Measurements from ENCODE around the gene KRTAP2-1.
"Not testable (repeated sequence)": the region's sequence is repeated elsewhere in the genome, so short reads cannot be mapped to it uniquely, and the experiment has no call there.

The KRTAP2-1 gene

DNA sequence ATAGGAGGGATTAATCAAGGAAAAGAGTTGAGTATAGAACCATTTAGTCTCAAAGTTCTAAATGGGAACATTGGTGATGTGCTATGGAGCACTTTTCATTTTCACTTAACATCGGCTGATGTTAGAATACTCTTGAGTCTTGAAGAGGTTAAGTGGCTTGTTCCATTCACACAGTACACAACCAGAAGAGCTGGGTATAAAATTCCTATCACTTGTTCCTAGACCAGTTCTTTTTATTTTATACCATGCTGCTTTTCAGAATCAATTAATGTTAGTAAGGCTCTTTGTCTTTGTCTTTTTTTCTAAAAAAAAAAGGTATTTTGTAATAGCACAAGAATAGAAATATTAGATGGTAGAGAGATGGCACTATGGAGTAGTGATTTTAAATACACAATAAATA is 4.2 kb downstream of the KRTAP2-1 start:
- TF ChIP-seq EZH2phosphoT487 (IDR thresholded peaks at IDR 0.05; ENCODE audit: low read length) (no peak), EZH2 (optimal IDR thresholded peaks at IDR 0.05; ENCODE audit: low read depth, low read length) (no peak)
- TF ChIP-seq, protein P1, sequence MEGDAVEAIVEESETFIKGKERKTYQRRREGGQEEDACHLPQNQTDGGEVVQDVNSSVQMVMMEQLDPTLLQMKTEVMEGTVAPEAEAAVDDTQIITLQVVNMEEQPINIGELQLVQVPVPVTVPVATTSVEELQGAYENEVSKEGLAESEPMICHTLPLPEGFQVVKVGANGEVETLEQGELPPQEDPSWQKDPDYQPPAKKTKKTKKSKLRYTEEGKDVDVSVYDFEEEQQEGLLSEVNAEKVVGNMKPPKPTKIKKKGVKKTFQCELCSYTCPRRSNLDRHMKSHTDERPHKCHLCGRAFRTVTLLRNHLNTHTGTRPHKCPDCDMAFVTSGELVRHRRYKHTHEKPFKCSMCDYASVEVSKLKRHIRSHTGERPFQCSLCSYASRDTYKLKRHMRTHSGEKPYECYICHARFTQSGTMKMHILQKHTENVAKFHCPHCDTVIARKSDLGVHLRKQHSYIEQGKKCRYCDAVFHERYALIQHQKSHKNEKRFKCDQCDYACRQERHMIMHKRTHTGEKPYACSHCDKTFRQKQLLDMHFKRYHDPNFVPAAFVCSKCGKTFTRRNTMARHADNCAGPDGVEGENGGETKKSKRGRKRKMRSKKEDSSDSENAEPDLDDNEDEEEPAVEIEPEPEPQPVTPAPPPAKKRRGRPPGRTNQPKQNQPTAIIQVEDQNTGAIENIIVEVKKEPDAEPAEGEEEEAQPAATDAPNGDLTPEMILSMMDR (IDR thresholded peaks at IDR 0.05; ENCODE audit: low read length), result no peak
- Histone ChIP-seq H3K27ac (ENCODE audit: low read length) (no peak overlapping the region), H3K4me1 (ENCODE audit: low read length) (no peaks in the 10 kb centered on the region), H2AFZ (ENCODE audit: low read length) (no peak overlapping the region), H3F3A (ENCODE audit: insufficient read depth, low read length) (no peaks in the 10 kb centered on the region), H3K9me3 (replicated peaks; ENCODE audit: insufficient read depth, low read length) (no peaks in the 10 kb centered on the region), H3K9ac (ENCODE audit: low read length) (no peak overlapping the region), H3K27me3 (replicated peaks; ENCODE audit: insufficient read depth, low read length) (no peaks in the 10 kb centered on the region), H4K20me1 (ENCODE audit: insufficient read depth, low read length) (no peaks in the 10 kb centered on the region), H3K36me3 (replicated peaks; ENCODE audit: insufficient read depth, low read length) (no peaks in the 10 kb centered on the region), H3K79me2 (ENCODE audit: low read length) (no peaks in the 10 kb centered on the region), H3K9me2 (replicated peaks; ENCODE audit: insufficient read depth, low read length) (no peaks in the 10 kb centered on the region), H3K4me2 (ENCODE audit: low read depth, low read length) (no peak overlapping the region), H3K4me3 (ENCODE audit: low read length) (no peak overlapping the region)
- DNase-seq, result no peak

DNA sequence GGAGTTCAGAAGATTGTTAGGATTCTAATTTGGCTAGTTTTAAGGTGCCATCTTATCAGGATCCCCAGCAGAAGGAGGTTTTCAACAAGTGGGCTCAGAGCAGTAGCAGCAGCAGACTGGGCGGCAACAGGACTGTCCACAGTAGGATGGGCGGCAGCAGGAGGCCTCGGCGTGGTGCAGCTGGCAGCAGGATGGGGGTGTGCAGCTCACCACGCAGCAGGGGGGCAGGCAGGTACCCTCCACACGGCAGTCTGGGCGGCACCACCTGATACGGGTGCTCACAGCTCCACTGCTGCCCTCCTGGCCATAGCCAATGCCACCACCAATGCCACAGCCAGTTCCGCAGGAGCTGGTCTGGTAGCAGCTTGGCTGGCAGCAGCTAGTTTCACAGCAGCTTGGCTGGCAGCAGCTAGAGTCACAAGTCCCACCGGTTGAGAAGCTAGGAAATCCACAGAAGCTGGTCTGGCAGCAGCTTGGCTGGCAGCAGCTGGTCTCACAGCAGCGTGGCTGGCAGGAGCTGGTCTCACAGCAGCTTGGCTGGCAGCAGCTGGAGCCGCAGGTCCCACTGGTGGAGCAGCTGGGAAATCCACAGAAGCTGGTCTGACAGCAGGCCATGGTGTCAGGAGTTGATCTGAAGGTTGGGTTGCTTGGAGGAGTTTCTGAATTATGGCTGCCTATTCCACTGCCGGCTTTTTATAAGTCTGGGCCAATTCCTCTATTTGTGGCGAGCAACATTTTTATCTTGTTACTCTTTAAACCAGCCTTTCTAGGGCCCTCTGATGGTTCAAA is 6.1 kb downstream of the KRTAP2-1 start, which contains the start of gene KRTAP1-1:
TSS of gene KRTAP1-1 (minus strand) at position 668 of the 789 bp plus-strand sequence. CDS start at position 615, 53 bp downstream.
- not testable (repeated sequence) for H3K9me3 ChIP-seq (replicated peaks; ENCODE audit: insufficient read depth, low read length); H3K27me3 ChIP-seq (replicated peaks; ENCODE audit: insufficient read depth, low read length); H3K4me3 ChIP-seq (ENCODE audit: low read length); H3K9ac ChIP-seq (ENCODE audit: low read length); H3K79me2 ChIP-seq (ENCODE audit: low read length); H4K20me1 ChIP-seq (ENCODE audit: insufficient read depth, low read length); H3F3A ChIP-seq (ENCODE audit: insufficient read depth, low read length); H3K4me2 ChIP-seq (ENCODE audit: low read depth, low read length); H3K36me3 ChIP-seq (replicated peaks; ENCODE audit: insufficient read depth, low read length); DNase-seq; H3K9me2 ChIP-seq (replicated peaks; ENCODE audit: insufficient read depth, low read length); H3K4me1 ChIP-seq (ENCODE audit: low read length); H3K27ac ChIP-seq (ENCODE audit: low read length); H2AFZ ChIP-seq (ENCODE audit: low read length)

DNA sequence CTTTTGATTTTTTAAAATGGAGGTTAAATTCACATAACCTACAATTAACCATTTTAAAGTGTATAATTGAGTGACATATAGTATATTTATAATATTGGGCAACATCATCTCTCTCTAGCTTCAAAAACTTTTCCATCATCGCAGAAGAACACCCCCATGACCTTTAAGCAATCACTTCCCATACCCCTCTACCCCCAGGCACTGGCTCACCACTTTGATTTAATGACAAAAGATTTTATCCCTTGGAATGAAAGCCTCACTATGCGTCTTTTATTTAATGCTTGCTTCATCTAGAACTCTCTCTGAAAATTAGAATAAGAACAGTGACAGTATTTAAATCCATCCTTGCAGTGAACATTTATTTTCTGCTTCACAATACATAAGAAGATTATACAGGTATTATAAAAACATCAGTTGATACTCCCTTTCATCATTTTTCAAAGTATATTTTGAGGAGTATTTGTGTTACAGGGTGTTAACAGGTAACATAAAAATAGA is 9.2 kb downstream of the KRTAP2-1 start:
- Histone ChIP-seq H3K9me3 (replicated peaks; ENCODE audit: insufficient read depth, low read length) (no peaks in the 10 kb centered on the region), H3K9ac (ENCODE audit: low read length) (no peak overlapping the region), H2AFZ (ENCODE audit: low read length) (no peak overlapping the region), H3K4me2 (ENCODE audit: low read depth, low read length) (no peak overlapping the region), H4K20me1 (ENCODE audit: insufficient read depth, low read length) (no peaks in the 10 kb centered on the region), H3K27ac (ENCODE audit: low read length) (no peak overlapping the region), H3F3A (ENCODE audit: insufficient read depth, low read length) (no peaks in the 10 kb centered on the region), H3K4me3 (ENCODE audit: low read length) (no peak overlapping the region), H3K36me3 (replicated peaks; ENCODE audit: insufficient read depth, low read length) (no peaks in the 10 kb centered on the region), H3K79me2 (ENCODE audit: low read length) (no peaks in the 10 kb centered on the region), H3K4me1 (ENCODE audit: low read length) (no peaks in the 10 kb centered on the region), H3K9me2 (replicated peaks; ENCODE audit: insufficient read depth, low read length) (no peaks in the 10 kb centered on the region), H3K27me3 (replicated peaks; ENCODE audit: insufficient read depth, low read length) (no peaks in the 10 kb centered on the region)
- DNase-seq, result no peak
- TF ChIP-seq EZH2 (optimal IDR thresholded peaks at IDR 0.05; ENCODE audit: low read depth, low read length) (no peak), EZH2phosphoT487 (IDR thresholded peaks at IDR 0.05; ENCODE audit: low read length) (no peak)
- TF ChIP-seq, protein P1 (IDR thresholded peaks at IDR 0.05; ENCODE audit: low read length), result no peak

DNA sequence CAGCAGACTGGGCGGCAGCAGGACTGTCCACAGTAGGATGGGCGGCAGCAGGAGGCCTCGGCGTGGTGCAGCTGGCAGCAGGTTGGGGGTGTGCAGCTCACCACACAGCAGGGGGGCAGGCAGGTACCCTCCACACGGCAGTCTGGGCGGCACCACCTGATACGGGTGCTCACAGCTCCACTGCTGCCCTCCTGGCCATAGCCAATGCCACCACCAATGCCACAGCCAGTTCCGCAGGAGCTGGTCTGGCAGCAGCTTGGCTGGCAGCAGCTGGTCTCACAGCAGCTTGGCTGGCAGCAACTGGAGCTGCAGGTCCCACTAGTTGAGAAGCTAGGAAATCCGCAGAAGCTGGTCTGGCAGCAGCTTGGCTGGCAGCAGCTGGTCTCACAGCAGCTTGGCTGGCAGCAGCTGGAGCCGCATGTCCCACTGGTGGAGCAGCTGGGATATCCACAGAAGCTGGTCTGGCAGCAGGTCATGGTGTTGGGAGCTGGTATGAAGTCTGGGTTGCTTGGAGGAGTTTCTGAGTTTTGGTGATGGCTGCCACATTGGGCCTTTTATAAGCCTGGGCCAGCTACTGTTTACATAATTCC is 12.7 kb downstream of the KRTAP2-1 start, which contains the start of gene KRTAP1-3:
TSS of gene KRTAP1-3 (minus strand) at position 529 of the 590 bp plus-strand sequence. CDS start at position 476, 53 bp downstream.
- not testable (repeated sequence) for H2AFZ ChIP-seq (ENCODE audit: low read length); DNase-seq; H3K4me2 ChIP-seq (ENCODE audit: low read depth, low read length); H3K27me3 ChIP-seq (replicated peaks; ENCODE audit: insufficient read depth, low read length); H3F3A ChIP-seq (ENCODE audit: insufficient read depth, low read length); H3K27ac ChIP-seq (ENCODE audit: low read length); H3K79me2 ChIP-seq (ENCODE audit: low read length); H3K9me3 ChIP-seq (replicated peaks; ENCODE audit: insufficient read depth, low read length); H3K9me2 ChIP-seq (replicated peaks; ENCODE audit: insufficient read depth, low read length); H3K4me3 ChIP-seq (ENCODE audit: low read length); H3K36me3 ChIP-seq (replicated peaks; ENCODE audit: insufficient read depth, low read length); H3K4me1 ChIP-seq (ENCODE audit: low read length); H3K9ac ChIP-seq (ENCODE audit: low read length); H4K20me1 ChIP-seq (ENCODE audit: insufficient read depth, low read length)
